Fibroblast of skin of scalp (primary cell): ENCODE data around the gene TAS1R3.
"Not testable (repeated sequence)": the region's sequence is repeated elsewhere in the genome, so short reads cannot be mapped to it uniquely, and the experiment has no call there.

Experiments used
- DNase-seq: peaks from one replicate; pipeline ENCODE4 v3.0.0-alpha.2; 2013

TAS1R3 gene

DNA sequence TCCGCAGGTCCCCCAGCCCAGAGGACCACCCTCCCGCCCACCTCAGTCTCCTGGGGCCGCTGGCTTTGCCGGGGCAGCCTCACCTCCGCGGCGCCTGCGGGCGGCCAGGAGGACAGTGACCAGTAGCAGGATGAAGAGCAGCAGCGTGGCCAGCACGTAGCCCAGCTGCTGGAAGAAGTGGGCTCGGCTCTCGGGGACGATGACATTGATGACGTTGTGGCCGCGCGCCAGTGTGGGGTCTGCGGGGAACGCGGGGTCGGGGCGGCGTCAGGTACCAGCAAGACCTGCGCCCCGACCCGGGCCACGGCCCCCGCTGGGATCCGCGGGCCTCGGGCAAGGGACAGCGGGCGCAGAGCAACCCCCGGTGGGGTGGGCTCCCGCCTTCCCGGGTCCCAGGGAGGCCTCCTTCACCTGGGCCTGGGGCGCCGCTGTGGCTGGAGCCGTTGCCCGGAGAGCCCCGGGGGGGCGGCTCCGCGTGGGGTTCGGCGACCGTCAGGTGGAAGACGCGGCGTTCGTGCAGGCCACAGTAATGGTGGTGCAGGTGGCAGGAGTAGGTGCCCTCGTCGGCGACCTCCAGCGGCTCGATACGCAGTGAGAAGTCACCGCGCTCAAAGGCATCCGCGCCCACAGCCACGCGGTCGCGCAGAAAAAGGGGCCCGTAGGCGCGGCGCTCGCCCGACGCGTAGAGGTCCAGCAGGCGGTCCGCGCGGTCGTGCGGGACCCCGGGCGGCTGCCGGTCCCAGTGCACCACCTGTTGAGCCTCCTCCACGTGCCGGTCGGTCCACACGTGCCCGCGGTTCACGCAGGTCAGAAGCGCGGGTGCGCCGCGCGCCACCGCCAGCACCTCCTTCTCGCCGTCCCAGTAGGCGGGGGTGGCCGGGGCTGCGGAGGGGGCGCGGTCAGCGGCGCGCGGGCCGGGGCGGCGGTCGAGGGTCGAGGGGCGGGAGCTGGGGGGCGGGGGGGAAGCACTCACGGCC, 23.5 kb downstream of the TAS1R3 start:
- no peak for DNase-seq

DNA sequence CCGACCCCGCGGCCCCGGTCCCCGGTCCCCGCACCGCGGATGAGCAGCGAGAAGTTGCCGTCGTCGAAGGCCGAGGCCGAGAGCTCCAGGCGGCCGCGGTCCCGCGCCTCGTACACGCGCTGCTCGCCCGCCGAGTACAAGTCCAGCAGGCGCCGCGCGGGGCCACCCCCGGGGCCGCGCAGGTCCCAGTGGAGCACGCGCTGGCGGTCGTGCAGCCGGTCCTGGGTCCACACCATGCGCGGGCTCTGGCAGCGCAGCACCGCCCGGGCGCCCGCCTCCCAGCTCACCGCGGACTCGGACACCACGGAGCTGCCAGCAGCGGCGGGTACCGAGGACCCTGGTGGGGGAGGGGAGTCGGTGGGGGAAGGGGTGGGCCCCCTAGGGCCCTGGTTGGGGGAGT, 24.3 kb downstream of the TAS1R3 start:
- DNase-seq, result no peak

DNA sequence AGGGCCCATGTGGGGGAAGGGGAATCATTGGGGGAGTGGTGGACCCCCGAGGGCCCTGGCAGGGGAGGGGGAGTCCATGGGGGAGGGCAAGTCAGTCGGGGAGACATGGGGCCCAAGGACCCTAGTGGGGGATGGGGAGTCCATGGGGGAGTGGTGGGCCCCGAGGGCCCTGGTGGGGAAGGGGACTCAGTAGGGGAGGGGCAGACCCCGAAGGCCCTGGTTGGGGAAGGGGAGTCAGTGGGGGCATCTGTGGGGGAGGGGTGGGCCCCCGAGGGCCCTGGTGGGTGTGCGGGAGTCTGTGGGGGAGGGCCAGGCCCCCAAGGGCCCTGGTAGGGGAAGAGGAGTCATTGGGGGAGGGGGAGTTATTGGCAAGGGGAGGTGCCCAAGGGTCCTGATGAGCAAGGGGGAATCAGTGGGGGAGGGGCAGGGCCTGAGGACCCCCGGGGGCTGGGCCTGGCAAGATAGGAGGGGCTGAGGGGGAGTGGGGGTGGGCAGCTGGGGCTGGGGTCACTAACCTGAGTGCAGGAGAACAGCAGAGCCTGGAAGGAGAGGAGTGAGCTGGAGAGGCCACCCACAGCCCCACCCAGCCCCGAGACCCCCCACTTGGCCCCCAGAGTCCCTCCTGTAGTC, 25.2 kb downstream of the TAS1R3 start:
- no peak for DNase-seq

DNA sequence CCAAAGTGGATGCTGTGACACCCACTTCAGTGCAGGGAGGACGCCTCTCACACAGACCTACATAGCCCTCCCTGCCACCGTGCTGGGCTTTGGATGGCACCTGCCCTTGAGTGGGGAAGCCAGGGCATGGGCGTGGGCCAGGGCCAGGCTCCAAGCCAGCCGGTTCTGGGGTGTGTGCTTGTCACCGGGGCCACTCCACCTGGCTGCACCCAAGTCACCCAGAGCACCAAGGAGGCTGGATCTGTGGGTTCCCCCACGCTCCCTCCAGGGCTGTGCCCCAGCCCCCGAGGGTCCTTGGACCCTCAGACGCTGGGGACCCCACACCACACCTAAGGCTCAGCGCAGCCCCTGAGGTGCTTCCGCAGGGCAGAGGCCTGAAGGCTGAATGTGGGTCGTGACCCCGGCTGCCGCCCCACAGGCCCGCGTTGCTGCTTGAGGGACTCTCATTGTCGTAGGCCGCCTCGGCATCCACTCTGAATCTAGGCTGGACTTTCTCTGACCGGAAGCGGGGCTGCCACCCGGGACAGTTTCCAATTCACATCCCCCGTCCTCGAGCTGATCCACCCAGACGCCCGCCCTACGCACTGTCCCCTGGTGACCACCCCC, 25.8 kb downstream of the TAS1R3 start:
- no peak for DNase-seq

DNA sequence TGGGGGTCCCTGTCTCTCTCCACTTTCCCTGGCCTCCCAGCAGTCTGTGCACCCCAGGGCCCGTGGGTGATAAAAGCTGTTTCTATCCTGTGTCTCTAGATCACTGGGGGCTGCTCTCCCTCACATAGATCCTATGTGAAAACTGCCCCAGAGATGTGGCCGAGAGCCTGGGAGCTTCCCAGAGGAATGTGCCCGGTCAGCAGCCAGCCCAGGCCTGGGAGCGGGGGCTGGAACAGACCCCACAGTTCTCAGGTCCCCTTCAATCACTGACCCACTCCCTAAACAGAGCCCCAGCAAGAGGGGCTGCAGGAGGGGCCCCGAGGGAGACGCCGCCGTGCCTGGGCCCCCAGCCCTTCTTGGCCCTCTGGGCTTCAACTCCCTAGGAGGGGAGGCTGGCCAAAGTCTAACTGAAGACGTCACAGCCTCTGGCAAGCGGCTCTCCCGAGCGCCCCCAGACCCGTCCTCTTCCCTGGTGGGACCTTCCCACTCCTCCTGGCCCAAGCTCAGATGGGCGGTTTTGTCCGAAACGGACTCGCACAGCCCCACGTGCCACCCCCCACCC, 26.9 kb downstream of the TAS1R3 start:
- DNase-seq, result no peak

DNA sequence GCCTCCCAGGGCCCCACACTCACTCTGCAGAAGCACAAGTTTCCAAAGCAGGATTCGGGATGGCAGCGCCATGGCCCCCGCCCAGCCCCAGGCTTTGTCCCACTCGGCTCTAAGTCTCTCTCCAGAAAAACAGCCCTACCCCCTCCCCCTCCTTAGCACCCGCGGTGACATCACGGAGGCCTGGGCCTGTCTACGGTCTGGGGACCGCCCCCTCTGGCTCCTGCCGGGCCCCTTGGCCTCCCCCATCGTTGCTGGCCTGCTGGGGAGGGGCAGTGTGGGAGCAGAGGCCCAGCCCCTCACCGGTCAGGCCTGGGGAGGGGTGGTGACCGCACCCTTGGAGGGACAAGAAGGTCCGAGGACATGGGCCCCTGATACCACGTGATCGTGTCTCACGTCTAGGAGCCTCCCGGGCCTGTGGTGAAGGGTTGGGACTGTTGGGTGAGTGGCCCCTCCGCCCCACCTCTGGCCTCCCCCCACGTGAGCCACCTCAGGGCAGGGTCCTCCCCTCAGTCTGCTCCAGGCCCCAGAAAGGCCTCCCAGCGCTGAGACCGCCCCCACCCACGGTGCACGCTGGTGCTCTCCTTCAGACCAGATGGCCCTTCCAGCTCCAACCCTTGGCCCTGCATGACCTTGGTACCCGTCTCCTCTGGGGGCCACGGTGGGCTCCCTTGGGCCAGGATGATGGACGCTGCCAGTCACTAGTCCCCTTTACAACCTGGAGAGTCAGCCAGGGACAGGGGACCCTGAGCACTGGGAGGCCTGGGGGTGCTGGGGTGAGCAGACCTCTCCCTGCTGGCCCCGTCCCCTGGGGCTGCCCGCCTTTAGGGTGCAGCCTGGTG, 27.6 kb downstream of the TAS1R3 start, which contains the start of gene MXRA8:
TSS of gene MXRA8 (minus strand) at position 123 of the 839 bp plus-strand sequence. CDS start at position 72, 51 bp downstream.
- peak; percentile 94 for DNase-seq

DNA sequence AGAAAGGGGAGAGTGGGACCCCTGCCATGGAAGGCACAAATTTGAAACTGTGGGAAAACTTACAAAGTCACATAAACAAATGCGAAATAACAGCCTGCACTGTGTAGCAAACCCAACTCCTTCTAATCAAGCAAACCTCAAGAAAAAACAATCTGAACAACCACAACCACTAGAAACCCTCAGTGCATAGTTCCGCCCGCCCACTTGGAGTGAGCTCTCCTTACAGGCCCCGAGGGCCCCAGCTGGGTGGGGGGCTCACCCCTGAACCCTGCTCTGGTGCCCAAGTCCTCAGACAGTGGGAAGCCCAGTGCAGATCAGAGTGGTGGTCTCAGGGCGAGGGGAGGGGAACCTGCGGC, 28.2 kb downstream of the TAS1R3 start:
- peak; percentile 86 for DNase-seq

DNA sequence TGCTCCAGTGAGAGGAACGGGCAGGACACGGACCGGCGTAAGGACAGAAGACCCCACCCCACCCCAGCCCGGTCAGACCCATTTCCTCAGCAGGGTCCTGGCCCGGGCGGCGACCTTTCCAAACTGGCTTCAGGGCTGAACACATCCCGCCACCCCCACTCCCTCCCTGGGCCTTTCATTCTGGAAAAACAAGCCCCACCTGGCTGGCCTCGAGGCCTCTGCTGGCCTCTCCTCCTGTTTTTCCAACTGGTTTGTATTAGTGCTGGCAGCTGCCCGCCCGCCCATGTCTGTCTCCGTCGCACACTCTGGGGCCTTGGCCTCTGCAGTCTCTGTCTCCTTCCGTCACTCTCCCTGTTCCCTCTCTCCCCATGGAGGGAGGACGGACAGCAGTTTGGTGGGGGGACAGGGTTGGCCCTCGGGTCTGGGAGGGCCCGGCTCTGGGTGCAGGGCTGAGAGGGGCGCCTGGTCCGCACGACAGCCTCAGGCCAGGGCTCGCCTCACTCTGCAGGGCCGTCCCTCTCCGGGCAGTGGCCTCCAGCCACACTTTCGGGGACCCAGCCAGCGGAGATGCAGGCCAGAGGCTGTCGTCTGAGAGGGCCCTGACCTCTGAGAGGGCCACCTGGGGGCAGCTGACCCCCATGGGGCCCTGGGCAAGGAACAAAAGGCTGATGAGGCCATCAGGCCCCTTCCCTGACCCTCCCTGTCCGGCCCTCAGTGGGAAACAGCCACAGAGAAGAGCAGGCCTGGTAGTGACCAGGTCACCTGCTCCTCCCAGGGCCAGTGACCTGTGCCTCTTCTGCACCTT, 28.8 kb downstream of the TAS1R3 start:
- peak; percentile 89 for DNase-seq

DNA sequence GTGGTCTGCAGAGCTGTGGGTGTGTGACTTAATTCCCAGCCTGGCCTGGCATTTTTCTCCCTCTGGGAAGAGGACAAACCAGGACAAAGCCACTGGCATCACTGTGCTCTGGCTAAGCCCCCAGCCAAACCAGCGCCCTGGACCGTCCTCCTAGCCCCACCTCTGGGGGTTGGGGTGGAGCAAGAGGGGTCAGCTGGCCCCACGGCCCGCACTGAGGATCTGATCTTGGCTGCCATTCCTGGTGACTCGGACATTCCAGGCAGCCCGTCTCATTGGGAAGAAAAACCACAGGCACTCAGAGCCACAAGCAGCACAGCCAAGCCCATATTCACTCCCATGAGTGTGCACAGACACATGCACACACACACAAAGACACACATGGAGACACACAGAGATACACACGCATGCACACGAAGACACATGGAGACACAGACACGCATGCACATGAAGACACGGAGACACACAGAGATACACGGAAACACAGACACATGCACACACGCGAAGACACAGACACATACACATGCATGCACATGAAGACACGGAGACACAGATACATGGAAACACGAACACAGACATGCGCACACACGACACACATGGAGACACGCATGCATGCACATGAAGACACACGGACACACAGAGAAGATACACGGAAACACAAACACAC, 29.6 kb downstream of the TAS1R3 start:
- DNase-seq, result peak; percentile 96

DNA sequence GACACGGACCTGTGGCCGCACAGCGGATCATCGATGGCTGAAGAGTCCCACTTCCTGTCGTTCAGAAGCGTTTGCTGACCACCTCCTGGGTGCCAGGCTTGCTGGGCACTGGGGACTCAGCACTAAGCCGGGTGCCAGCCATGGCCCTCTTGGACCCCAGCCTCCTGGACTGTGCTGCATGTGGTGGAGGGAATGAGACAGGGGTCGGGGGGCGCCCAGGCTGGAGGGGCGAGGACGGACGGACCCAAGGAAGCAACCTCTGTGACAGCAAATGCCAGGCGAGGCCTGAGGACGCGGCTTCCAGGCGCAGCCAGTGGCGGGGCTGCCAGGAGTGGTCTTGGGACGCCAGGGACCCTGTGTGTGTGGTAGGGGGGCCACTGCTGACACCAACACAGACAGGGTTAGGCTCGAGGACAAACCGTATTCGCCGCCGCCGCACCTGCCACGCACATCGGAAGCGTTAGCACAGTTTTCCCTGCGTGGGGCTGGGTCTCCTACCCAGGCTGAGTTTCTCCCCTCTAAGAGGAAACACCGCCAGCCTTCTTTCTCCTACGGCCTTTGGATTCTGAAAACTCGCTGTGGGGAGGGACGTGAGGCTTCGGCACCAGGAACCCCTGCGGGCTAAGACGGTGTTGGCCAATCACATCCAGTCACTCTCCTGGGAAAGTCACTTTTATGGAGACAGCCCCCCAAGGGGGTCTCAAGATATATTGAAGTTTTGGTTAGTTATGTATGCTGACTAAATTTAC, 30.3 kb downstream of the TAS1R3 start:
- DNase-seq, result no peak

DNA sequence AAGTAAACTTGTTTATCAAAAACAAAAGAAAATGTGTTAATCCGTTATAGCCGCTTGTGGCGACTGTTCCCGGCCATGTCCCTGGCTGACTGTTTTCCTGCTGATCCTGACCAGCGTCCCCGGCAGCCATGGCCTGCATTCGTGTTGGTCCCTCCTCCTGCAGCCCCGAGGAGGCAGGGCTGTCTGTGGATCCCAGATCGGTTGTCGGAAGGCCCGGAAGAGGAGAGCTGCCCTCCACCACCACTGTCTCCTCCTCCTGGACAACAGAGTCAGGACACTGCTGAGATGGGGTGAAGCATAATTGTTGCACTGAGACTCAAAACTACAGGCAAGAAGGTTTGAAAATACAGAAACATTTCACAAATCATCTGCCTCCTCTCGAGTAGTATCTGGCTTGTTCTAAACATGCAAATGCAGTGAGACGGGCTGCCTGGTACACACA, 30.9 kb downstream of the TAS1R3 start:
- DNase-seq, result peak; percentile 90

DNA sequence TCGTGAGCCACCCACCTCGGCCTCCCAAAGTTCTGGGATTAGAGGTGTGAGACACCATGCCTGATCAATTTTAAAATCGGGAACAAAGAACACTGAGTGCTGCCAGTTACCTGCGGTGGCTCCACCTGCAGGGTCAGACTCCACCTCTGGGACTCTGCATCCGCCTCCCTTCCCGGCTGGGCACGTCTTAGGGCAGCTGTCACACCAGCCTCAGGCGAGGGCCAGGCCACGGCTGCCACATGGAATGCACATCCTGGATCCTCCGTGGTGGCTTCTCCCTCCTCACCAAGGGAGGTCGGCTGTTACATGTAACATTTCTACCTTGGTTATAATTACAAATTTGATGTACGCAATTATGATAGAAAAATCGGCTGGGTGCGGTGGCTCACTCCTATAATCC, 33.2 kb downstream of the TAS1R3 start:
- no peak for DNase-seq

DNA sequence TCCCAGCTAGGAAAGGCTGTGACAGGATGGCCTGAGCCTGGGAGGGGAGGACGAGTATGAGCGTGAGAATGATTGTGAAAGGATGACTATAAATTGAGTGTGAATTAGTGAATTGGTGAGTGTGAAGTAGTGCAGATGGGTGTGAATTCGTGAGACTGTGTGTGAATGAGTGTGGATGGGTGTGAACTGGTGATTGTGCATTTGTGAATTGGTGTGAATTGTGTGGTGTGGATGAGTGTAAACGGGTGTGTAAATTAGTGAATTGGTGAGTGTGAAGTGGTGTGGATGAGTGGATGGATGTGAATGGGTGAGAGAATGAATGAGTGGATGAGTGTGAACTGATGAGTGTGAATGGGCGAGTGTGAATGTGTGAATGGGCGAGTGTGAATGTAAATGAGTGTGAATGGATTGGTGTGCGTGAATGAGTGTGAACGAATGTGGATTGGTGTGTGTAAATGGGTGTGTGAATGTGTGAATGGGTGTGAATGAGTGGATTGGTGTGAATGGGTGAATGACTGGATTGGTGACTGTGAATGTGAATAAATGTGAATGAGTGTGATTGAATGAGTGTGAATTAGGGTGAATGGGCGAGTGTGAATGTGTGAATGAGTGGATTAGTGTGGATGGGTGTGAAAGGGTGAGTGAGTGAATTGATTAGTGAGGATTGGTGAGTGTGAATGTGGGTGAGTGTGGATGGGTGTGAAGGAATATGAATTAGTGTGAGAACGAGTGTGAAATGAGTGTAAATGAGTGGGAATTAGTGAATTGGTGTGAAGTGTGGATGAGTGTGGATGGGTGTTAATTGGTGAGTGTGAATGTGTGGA, 35.0 kb downstream of the TAS1R3 start:
- no peak for DNase-seq

DNA sequence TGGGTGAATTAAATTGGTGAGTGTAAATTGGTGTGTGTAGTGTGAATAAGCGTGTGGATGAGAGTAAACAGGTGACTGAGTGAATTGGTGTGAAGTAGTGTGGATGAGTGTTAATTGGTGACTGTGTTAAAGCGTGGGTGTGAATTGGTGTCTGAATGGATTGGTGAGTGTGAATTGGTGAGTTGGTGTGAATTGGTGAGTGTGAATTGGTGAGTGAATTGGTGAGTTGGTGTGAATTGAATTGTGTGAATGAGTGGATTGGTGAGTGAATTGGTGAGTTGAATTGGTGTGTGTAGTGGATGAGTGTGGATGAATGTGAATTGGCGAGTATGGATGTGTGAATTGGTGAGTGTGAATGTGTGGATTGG, 35.6 kb downstream of the TAS1R3 start:
- DNase-seq, result no peak

DNA sequence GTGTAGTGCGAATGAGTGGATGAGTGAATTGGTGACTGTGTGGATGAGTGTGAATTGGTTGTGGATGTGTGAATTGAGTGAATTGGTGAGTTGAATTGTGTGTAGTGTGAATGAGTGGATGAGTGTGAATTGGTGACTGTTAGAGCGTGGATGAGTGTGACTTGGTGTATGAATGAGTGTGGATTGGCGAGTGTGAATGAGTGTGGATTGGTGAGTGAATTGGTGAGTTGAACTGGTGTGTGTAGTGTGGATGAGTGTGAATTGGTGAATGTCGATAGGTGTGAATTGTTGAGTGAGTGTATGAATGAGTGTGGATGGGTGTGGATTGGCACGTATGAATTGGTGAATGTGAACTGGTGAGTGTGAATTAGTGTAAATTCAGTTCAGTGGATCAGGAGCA, 36.2 kb downstream of the TAS1R3 start:
- DNase-seq, result no peak

DNA sequence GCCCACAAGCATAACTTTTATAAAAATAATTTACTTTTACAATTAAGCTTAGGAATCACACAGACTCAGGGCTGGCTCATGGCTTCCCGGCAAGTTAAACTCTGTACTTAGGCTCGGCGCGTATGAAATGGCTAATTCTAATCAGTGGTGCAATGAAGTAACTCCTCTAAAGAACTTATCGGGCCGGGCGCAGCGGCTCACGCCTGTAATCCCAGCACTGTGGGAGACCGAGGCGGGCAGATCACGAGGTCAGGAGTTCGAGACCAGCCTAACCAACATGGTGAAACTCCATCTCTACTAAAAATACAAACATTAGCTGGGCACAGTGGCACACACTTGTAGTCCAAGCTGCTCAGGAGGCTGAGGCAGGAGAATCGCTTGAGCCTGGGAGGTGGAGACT, 39.0 kb downstream of the TAS1R3 start:
- DNase-seq, result not testable (repeated sequence)

DNA sequence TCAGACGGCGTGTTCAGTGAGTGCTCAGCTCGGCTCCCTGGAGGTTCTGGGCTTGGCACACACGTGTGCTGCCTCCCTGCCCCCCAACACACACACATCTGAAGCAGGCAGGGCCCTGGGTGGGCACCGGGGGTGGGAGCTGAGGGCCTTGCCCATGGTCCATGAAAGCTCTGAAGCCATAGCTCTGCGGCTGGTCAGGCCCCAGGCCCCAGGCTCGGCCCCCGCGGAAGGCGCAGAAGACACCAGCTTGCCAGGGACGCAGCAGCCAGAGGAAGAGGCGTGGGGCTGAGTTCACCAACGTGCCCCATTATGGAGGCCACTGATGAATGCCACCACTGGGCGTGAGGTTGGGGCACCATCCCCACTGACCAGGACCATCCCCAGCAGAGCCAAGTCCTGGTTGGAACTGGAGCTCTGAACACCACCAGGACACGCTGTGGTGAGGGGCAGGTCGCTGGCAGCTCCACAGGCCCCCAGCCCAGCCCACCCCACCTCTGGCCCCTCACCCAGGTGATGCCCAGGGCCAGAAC, 39.8 kb downstream of the TAS1R3 start:
- DNase-seq, result no peak

DNA sequence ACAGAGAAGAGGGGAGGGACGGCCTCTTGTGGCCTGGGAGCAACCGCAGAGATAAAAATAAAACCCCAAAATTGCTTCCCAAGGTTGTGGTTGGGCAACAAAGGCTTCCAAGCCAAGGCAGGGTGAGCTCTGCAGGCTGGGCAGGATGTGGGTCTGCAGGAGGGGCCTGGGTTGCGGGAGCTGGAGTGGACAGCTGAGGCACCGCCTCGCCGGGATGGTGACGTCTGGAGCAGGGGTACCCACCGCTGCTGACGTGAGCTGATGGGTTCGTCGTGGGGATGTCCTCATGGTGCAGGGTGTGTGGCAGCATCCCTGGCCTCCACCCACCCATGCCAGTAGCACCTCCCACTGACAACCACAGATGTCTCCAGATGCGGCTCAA, 40.3 kb downstream of the TAS1R3 start:
- no peak for DNase-seq
